HepG2 (cell line): ENCODE results near the gene ULK3. TPM values are rescaled to one million over a fixed set of nuclear protein-coding genes. Genes with fewer than 3 reads are reported as not detected.

ENCODE experiments used
- ARNT2 ChIP-seq: sonication (generic); formaldehyde crosslinking; IDR thresholded peaks from 2 replicates; pipeline ENCODE4 v1.8.0; 2022; ENCODE audit warnings: mild to moderate bottlenecking, low read depth, missing genetic modification reagents, moderate library complexity
- CEBPG ChIP-seq: IDR thresholded peaks from 2 replicates; pipeline ENCODE4 v1.6.1; 2016
- HBP1 ChIP-seq: IDR thresholded peaks from 2 replicates; pipeline ENCODE4 v1.6.1; 2016; ENCODE audit warnings: low read depth, control low read depth
- HNRNPLL ChIP-seq: fragments of 200-400 bp; formaldehyde crosslinking; IDR thresholded peaks from 2 replicates; pipeline ENCODE4 v1.6.1; 2017; ENCODE audit warnings: mild to moderate bottlenecking, low read depth, low read length; ENCODE audit not compliant: poor library complexity, severe bottlenecking
- IKZF5 ChIP-seq: IDR thresholded peaks from 2 replicates; pipeline ENCODE4 v1.6.1; 2018; ENCODE audit warnings: missing genetic modification reagents, mild to moderate bottlenecking, missing compliant biosample characterization
- MTERF4 ChIP-seq: sonication (generic); formaldehyde crosslinking; IDR thresholded peaks from 2 replicates; pipeline ENCODE4 v1.8.0; 2023; ENCODE audit warnings: mild to moderate bottlenecking, missing genetic modification reagents
- NAIF1 ChIP-seq: sonication (generic); formaldehyde crosslinking; IDR thresholded peaks from 2 replicates; pipeline ENCODE4 v1.5.0; 2020; ENCODE audit warnings: mild to moderate bottlenecking, missing genetic modification reagents, borderline replicate concordance
- ZKSCAN5 ChIP-seq: sonication (generic); formaldehyde crosslinking; IDR thresholded peaks from 2 replicates; pipeline ENCODE4 v1.5.1; 2020; ENCODE audit warnings: mild to moderate bottlenecking, missing genetic modification reagents
- ZKSCAN8 ChIP-seq: IDR thresholded peaks from 2 replicates; pipeline ENCODE4 v1.6.1; 2016; ENCODE audit warnings: borderline replicate concordance, missing genetic modification reagents, missing compliant biosample characterization
- ZMYM3 ChIP-seq: sonication (generic); formaldehyde crosslinking; IDR thresholded peaks from 2 replicates; pipeline ENCODE4 v1.5.1; 2020; ENCODE audit warnings: mild to moderate bottlenecking, missing genetic modification reagents
- ZNF138 ChIP-seq: sonication (generic); formaldehyde crosslinking; IDR thresholded peaks from 2 replicates; pipeline ENCODE4 v1.5.0; 2020; ENCODE audit warnings: mild to moderate bottlenecking, low read depth, missing genetic modification reagents
- ZNF275 ChIP-seq: sonication (generic); formaldehyde crosslinking; IDR thresholded peaks from 2 replicates; pipeline ENCODE4 v1.8.0; 2022; ENCODE audit warnings: missing genetic modification reagents, mild to moderate bottlenecking, inconsistent platforms, borderline replicate concordance
- ZNF280D ChIP-seq: sonication (generic); formaldehyde crosslinking; IDR thresholded peaks from 2 replicates; pipeline ENCODE4 v1.5.1; 2020; ENCODE audit warnings: mild to moderate bottlenecking, missing genetic modification reagents
- ZNF282 ChIP-seq: fragments of 450-650 bp; IDR thresholded peaks from 2 replicates; pipeline ENCODE4 v1.6.1; 2018; ENCODE audit not compliant: partially characterized antibody
- ZNF33A ChIP-seq: sonication (generic); formaldehyde crosslinking; IDR thresholded peaks from 2 replicates; pipeline ENCODE4 v1.5.1; 2020; ENCODE audit warnings: missing genetic modification reagents, mild to moderate bottlenecking, moderate library complexity, borderline replicate concordance
- ZNF350 ChIP-seq: sonication (generic); formaldehyde crosslinking; IDR thresholded peaks from 2 replicates; pipeline ENCODE4 v1.4.0; 2020; ENCODE audit warnings: mild to moderate bottlenecking, low read depth, missing genetic modification reagents, borderline replicate concordance
- ZNF503 ChIP-seq: sonication (generic); formaldehyde crosslinking; IDR thresholded peaks from 2 replicates; pipeline ENCODE4 v1.4.0; 2020; ENCODE audit warnings: missing genetic modification reagents
- ZNF569 ChIP-seq: sonication (generic); formaldehyde crosslinking; IDR thresholded peaks from 2 replicates; pipeline ENCODE4 v1.5.0; 2020; ENCODE audit warnings: mild to moderate bottlenecking, missing genetic modification reagents, moderate library complexity, borderline replicate concordance
- ZNF747 ChIP-seq: sonication (generic); formaldehyde crosslinking; IDR thresholded peaks from 2 replicates; pipeline ENCODE4 v1.8.1; 2023; ENCODE audit warnings: missing genetic modification reagents, mild to moderate bottlenecking, borderline replicate concordance
- ZNF777 ChIP-seq: sonication (generic); formaldehyde crosslinking; IDR thresholded peaks from 2 replicates; pipeline ENCODE4 v1.4.0; 2020; ENCODE audit warnings: missing genetic modification reagents
- polyA plus RNA-seq, 8 experiments: library from polyadenylated mRNA; depleted of rRNA in 3 of 8; stranded (reverse) in 7 of 8; unstranded in 1 of 8; fragments of >200 nt; fragmentation: Illumina TruSeq in 4 of 8; extraction: Trizol in 4 of 8; gene quantifications; 2 replicates each; pipeline versions ENCODE4 v1.2.1 to v1.2.3, GENCODE V29; 2011 to 2016; ENCODE audit warnings: low read depth in 4 of 8, missing spikeins in 1 of 8, mixed read lengths in 1 of 8; ENCODE audit not compliant: insufficient read depth in 1 of 8
- total RNA-seq, 5 experiments: library from RNA; depleted of rRNA; stranded (reverse); fragments of >200 nt; fragmentation: Illumina TruSeq; extraction: Trizol; gene quantifications; 2 replicates each; pipeline ENCODE4 v1.2.3, GENCODE V29; 2016; ENCODE audit warnings: low read depth in 1 of 5

ULK3 gene
- total and polyA plus RNA-seq, 2 of the 13 experiments (the other 11 are each of a cell fraction or from before 2014, with no cell fraction given), result 15.2 to 23.7 TPM

- TF ChIP-seq ZNF275 (CRISPR knock-in tag) (0 out of 2 replicates have a peak, but pooled peaks have one; percentile 8), ZNF503 (no peak), CEBPG (CRISPR knock-in tag) (no peak), ZNF33A (CRISPR knock-in tag) (no peak), ZKSCAN8 (CRISPR knock-in tag) (no peak), ZNF350 (CRISPR knock-in tag) (no peak), ZNF777 (CRISPR knock-in tag) (no peak), NAIF1 (no peak), ZKSCAN5 (peak; percentile 64; the same call in 1 of the 2 replicates), ARNT2 (0 out of 2 replicates have a peak, but pooled peaks have one; percentile 40), ZNF569 (CRISPR knock-in tag) (no peak), HBP1 (CRISPR knock-in tag) (peak; percentile 91), ZNF280D (CRISPR knock-in tag) (0 out of 2 replicates have a peak, but pooled peaks have one; percentile 54), HNRNPLL (no peak), IKZF5 (CRISPR knock-in tag) (no peak), MTERF4 (CRISPR knock-in tag) (0 out of 2 replicates have a peak, but pooled peaks have one; percentile 41), ZNF138 (CRISPR knock-in tag) (no peak), ZMYM3 (peak; percentile 3; the same call in 1 of the 2 replicates), ZNF747 (no peak), ZNF282 (no peak)
Observed at GRCh38 chr15:74889390-74889882, 46.5 kb upstream of the ULK3 start (continued).
